ENCODE results near the gene PNN. TPM values are rescaled to one million over a fixed set of nuclear protein-coding genes. Genes with fewer than 3 reads are reported as not detected.
"Not testable (repeated sequence)": the region's sequence is repeated elsewhere in the genome, so short reads cannot be mapped to it uniquely, and the experiment has no call there.

The PNN gene
- total RNA-seq, 1 donor from 2014 or later = 109 TPM

- intact Hi-C loops (cut with micrococcal nuclease) = no loop called here
- H3K4me1 Mint-ChIP-seq = peaks cover 9% of the 10 kb centered on the region
- H3K9me3 Mint-ChIP-seq = peaks cover 3% of the 10 kb centered on the region
- DNase-seq (no peak), ATAC-seq (ENCODE audit: low read depth) (no peak)
- H3K27me3 Mint-ChIP-seq = no peaks in the 10 kb centered on the region
- POLR2A ChIA-PET = interaction anchor here (0.7 kb wide), 2 partner anchors 8 to 42 kb away, joined by 3 read pairs; no protein-coding TSS in a partner anchor
- no peak overlapping the region for H3K27ac Mint-ChIP-seq
- H3K4me3 Mint-ChIP-seq = no peak overlapping the region
- H3K36me3 Mint-ChIP-seq (ENCODE audit: low read depth) = peaks cover 33% of the 10 kb centered on the region
- TF ChIP-seq CTCF (IDR thresholded peaks at IDR 0.05) = no peak
- CTCF ChIA-PET = no interaction called here
Measured at GRCh38 chr14:39145266-39145966, 29.6 kb upstream of the PNN start.

GRCh38 chr14:39154594-39155189 lies 20.4 kb upstream of the PNN start:
- ATAC-seq (ENCODE audit: low read depth) (no peak), DNase-seq (no peak)
- CTCF ChIA-PET = no interaction called here
- Mint-ChIP-seq H3K36me3 (ENCODE audit: low read depth) (peaks cover 55% of the 10 kb centered on the region), H3K9me3 (no peaks in the 10 kb centered on the region), H3K4me1 (no peaks in the 10 kb centered on the region), H3K4me3 (no peak overlapping the region), H3K27me3 (no peaks in the 10 kb centered on the region), H3K27ac (no peak overlapping the region)
- TF ChIP-seq CTCF (IDR thresholded peaks at IDR 0.05) = no peak
- POLR2A ChIA-PET = interaction anchor here (0.6 to 0.8 kb wide), 3 partner anchors 14 to 36 kb away, joined by 3 to 4 read pairs (median 3); partner anchors contain the start of gene TRAPPC6B
- intact Hi-C loops (cut with micrococcal nuclease) = no loop called here

GRCh38 chr14:39157491-39157890 lies 17.6 kb upstream of the PNN start:
- H3K4me1 Mint-ChIP-seq = no peaks in the 10 kb centered on the region
- CTCF ChIA-PET = no interaction called here
- H3K36me3 Mint-ChIP-seq (ENCODE audit: low read depth) = peaks cover 62% of the 10 kb centered on the region
- POLR2A ChIA-PET = interaction anchor here (2.1 kb wide), 1 partner anchor 13 kb away, joined by 6 read pairs; the partner anchor contains the start of gene TRAPPC6B
- no peaks in the 10 kb centered on the region for H3K27me3 Mint-ChIP-seq
- no peaks in the 10 kb centered on the region for H3K9me3 Mint-ChIP-seq
- no peak for TF ChIP-seq CTCF (IDR thresholded peaks at IDR 0.05)
- no peak overlapping the region for H3K4me3 Mint-ChIP-seq
- H3K27ac Mint-ChIP-seq = no peak overlapping the region
- intact Hi-C loops (cut with micrococcal nuclease) = no loop called here
- ATAC-seq (ENCODE audit: low read depth) = no peak
- no peak for DNase-seq

- Mint-ChIP-seq H3K27me3 (no peaks in the 10 kb centered on the region), H3K4me3 (no peak overlapping the region), H3K27ac (no peak overlapping the region), H3K4me1 (no peaks in the 10 kb centered on the region), H3K36me3 (ENCODE audit: low read depth) (peaks cover 61% of the 10 kb centered on the region), H3K9me3 (no peaks in the 10 kb centered on the region)
- CTCF ChIA-PET = interaction anchor here (0.6 kb wide), 1 partner anchor 38 kb away, joined by 3 read pairs; no protein-coding TSS in a partner anchor
- POLR2A ChIA-PET = interaction anchor here (2.1 kb wide), 1 partner anchor 12 kb away, joined by 6 read pairs; the partner anchor contains the start of gene TRAPPC6B
- intact Hi-C loops (cut with micrococcal nuclease) = no loop called here
- DNase-seq (no peak), ATAC-seq (ENCODE audit: low read depth) (no peak)
- TF ChIP-seq CTCF (IDR thresholded peaks at IDR 0.05) = no peak
Measured at GRCh38 chr14:39158222-39158858, 16.7 kb upstream of the PNN start.

- Mint-ChIP-seq H3K4me1 (peaks cover 2% of the 10 kb centered on the region), H3K4me3 (no peak overlapping the region), H3K27ac (no peak overlapping the region), H3K9me3 (no peaks in the 10 kb centered on the region), H3K27me3 (no peaks in the 10 kb centered on the region), H3K36me3 (ENCODE audit: low read depth) (peaks cover 60% of the 10 kb centered on the region)
- ChIA-PET CTCF (interaction anchor here (1.1 kb wide), 1 partner anchor 10 kb away, joined by 4 read pairs; the partner anchor contains the start of gene TRAPPC6B), POLR2A (interaction anchor here (2.3 kb wide), 1 partner anchor 10 kb away, joined by 4 read pairs; the partner anchor contains the start of gene TRAPPC6B)
- intact Hi-C loops (cut with micrococcal nuclease) = no loop called here
- no peak for ATAC-seq (ENCODE audit: low read depth)
- TF ChIP-seq CTCF (IDR thresholded peaks at IDR 0.05) = no peak
- DNase-seq = no peak
Measured at GRCh38 chr14:39160494-39160893, 14.6 kb upstream of the PNN start.

- H3K9me3 Mint-ChIP-seq; H3K27ac Mint-ChIP-seq; H3K27me3 Mint-ChIP-seq; CTCF ChIA-PET; intact Hi-C loops (cut with micrococcal nuclease); ATAC-seq (ENCODE audit: low read depth); H3K4me3 Mint-ChIP-seq; DNase-seq: not testable (repeated sequence)
- Mint-ChIP-seq H3K36me3 (ENCODE audit: low read depth) (peaks cover 37% of the 10 kb centered on the region), H3K4me1 (peaks cover 30% of the 10 kb centered on the region)
- POLR2A ChIA-PET = interaction anchor here (0.6 to 0.8 kb wide), 3 partner anchors 65 to 775 kb away, joined by 3 to 4 read pairs (median 3); partner anchors contain the start of gene SEC23A
Measured at GRCh38 chr14:39167797-39168320, 7.2 kb upstream of the PNN start.

Data from activated B cell treated with CpG ODN at 0.5 μM for 24 hours (primary cell).